ENCODE results near the gene HPGDS. TPM values are rescaled to one million over a fixed set of nuclear protein-coding genes. Genes with fewer than 3 reads are reported as not detected.

The HPGDS gene
- total and polyA plus RNA-seq, 2 of the 13 experiments (the other 11 are each of a cell fraction or from before 2014, with no cell fraction given), result not detected

- TF ChIP-seq GABPA (IDR thresholded peaks at IDR 0.05; ENCODE audit: low read depth, low read length) (no peak), GABPA (CRISPR knock-in tag; IDR thresholded peaks at IDR 0.05; ENCODE audit: low read depth) (no peak), DNMT1 (CRISPR knock-in tag; IDR thresholded peaks at IDR 0.05) (no peak), ZNF577 (CRISPR knock-in tag; IDR thresholded peaks at IDR 0.05; ENCODE audit: borderline replicate concordance, low read depth) (no peak), MTF1 (CRISPR knock-in tag; IDR thresholded peaks at IDR 0.05) (no peak)
These were observed 7.7 kb downstream of the HPGDS start (continued) for GRCh38 chr4:94334962-94335361.

DNA sequence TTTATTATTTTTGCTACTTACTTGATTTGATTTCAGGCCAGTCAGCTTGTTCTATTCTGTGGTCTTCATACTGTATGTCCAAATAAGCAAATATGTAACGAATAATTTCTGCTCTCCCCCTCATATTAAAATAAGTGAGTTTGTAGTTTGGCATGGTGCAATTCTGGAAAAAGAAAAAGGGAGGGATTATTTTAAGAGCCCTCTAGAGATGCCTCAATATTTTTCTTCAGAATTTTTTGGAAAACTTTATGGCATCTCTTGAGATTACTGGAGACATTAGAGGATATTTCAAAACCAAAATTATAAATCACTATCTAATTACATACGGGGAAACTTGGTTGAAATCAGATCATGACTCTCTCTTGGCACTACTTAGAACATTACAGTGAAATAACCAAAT lies 8.2 kb downstream of the HPGDS start:
- POLR2A ChIA-PET, result no interaction called here
- BruUV-seq (replicated peaks), result no TSS peak
- intact Hi-C loops (cut with micrococcal nuclease; ENCODE audit: unreplicated experiment), result no loop called here

More for the DNA sequence above, 8.2 kb downstream of the HPGDS start:
- Histone ChIP-seq H3K4me2 (ENCODE audit: low read depth, low read length) (no peak overlapping the region), H3K27me3 (ENCODE audit: control insufficient read depth in 1 of 2, insufficient read depth in 2 of 2, low read length in 2 of 2) (no peaks in the 10 kb centered on the region), H3K79me2 (ENCODE audit: insufficient read depth, low read length) (no peaks in the 10 kb centered on the region), H3K27ac (ENCODE audit: extremely low read length, insufficient read depth, low read length) (no peak overlapping the region), H2AFZ (ENCODE audit: low read length) (no peak overlapping the region), H3K4me3 (replicated peaks in 1 of 3; ENCODE audit: insufficient read depth in 1 of 3, low read depth in 2 of 3, low read length in 3 of 3) (no peak overlapping the region), H3K36me3 (replicated peaks in 1 of 2; ENCODE audit: control insufficient read depth in 1 of 2, insufficient read depth in 2 of 2, low read length in 2 of 2) (no peaks in the 10 kb centered on the region), H4K20me1 (ENCODE audit: insufficient read depth, low read length) (no peaks in the 10 kb centered on the region), H3K9me3 (ENCODE audit: low read length) (no peaks in the 10 kb centered on the region), H3K9ac (ENCODE audit: insufficient read depth, low read depth, low read length) (no peak overlapping the region), H3K4me1 (ENCODE audit: insufficient read depth, low read length) (no peaks in the 10 kb centered on the region)
- 59% methylated on average over 2 of the region's 2 CpGs for WGBS (ENCODE audit: low lambda C conversion rate)
- DNase-seq (ENCODE audit: low spot score), result no peak
- in situ Hi-C loops (cut with HindIII; ENCODE audit: extremely low pct_ligation_motif_present, low pct_unique_long_range_greater_than_20kb), result no loop called here
- CTCF ChIA-PET (ENCODE audit: low intra/inter-chr PET ratio, low total read pairs), result no interaction called here
- TF ChIP-seq RERE (CRISPR knock-in tag; IDR thresholded peaks at IDR 0.05; ENCODE audit: low read depth) (no peak), ZBED4 (CRISPR knock-in tag; IDR thresholded peaks at IDR 0.05; ENCODE audit: borderline replicate concordance) (no peak)
- no peak for FAIRE-seq
- no peak for ATAC-seq

Measured in HepG2 (cell line).